K562 (cell line): Measurements from ENCODE around the gene CSTF1. TPM values are rescaled to one million over a fixed set of nuclear protein-coding genes. Genes with fewer than 3 reads are reported as not detected.
A peak's percentile ranks its signal among the peaks of the same experiment; 100 is the strongest.

Source experiments
- CCAR2 ChIP-seq: fragments of 200-400 bp; formaldehyde crosslinking; IDR thresholded peaks from 2 replicates; pipeline ENCODE4 v1.6.1; 2017; ENCODE audit warnings: mild to moderate bottlenecking, low read depth, low read length
- CEBPB ChIP-seq: fragments of 450-650 bp; IDR thresholded peaks from 2 replicates; pipeline ENCODE4 v1.6.1; 2016; ENCODE audit warnings: missing genetic modification characterization, missing compliant biosample characterization
- CHD4 ChIP-seq: fragments of 200-600 bp; sonication (generic); IDR thresholded peaks from 3 replicates; pipeline ENCODE4 v1.6.1; 2012; ENCODE audit warnings: low read depth, mild to moderate bottlenecking, mixed read lengths, low read length, inconsistent platforms; ENCODE audit not compliant: insufficient read depth, insufficient replicate concordance, poor library complexity, severe bottlenecking
- CUX1 ChIP-seq: fragments of 200-800 bp; sonication (Bioruptor generic); IDR thresholded peaks from 2 replicates; pipeline ENCODE4 v1.6.1; 2016; ENCODE audit warnings: missing genetic modification characterization, missing compliant biosample characterization
- E2F3 ChIP-seq: fragments of 250-450 bp; sonication (Bioruptor Pico); IDR thresholded peaks from 2 replicates; pipeline ENCODE4 v1.4.0; 2020; ENCODE audit warnings: mild to moderate bottlenecking
- GTF2B ChIP-seq: IDR thresholded peaks from 2 replicates; pipeline ENCODE4 v1.6.1; 2011; ENCODE audit not compliant: insufficient read length; ENCODE audit errors: extremely low read depth
- HNRNPL ChIP-seq: fragments of 200-400 bp; formaldehyde crosslinking; IDR thresholded peaks from 2 replicates; pipeline ENCODE4 v1.6.1; 2017; ENCODE audit warnings: low read depth, mild to moderate bottlenecking, low read length
- ID3 ChIP-seq, 2 experiments: fragments of 250-450 bp in 1 of 2; fragments of 450-650 bp in 1 of 2; sonication (Bioruptor Pico) in 1 of 2; IDR thresholded peaks; 2 replicates each; pipeline versions ENCODE4 v1.6.1 to v1.8.0; 2016 to 2021; ENCODE audit warnings: mild to moderate bottlenecking in 2 of 2, moderate library complexity in 2 of 2, missing compliant biosample characterization in 1 of 2, missing genetic modification characterization in 1 of 2
- NCOA6 ChIP-seq: fragments of 450-650 bp; IDR thresholded peaks from 2 replicates; pipeline ENCODE4 v1.6.1; 2017; ENCODE audit warnings: mild to moderate bottlenecking
- PTBP1 ChIP-seq: fragments of 200-400 bp; formaldehyde crosslinking; IDR thresholded peaks from 2 replicates; pipeline ENCODE4 v1.6.1; 2017; ENCODE audit warnings: low read depth, low read length
- SIN3A ChIP-seq, 2 experiments: fragments of 150-350 bp in 1 of 2; IDR thresholded peaks; 2 replicates each; pipeline ENCODE4 v1.6.1; 2011 to 2016; ENCODE audit warnings: borderline replicate concordance in 2 of 2, low read depth in 2 of 2, low read length in 2 of 2, mild to moderate bottlenecking in 2 of 2, moderate library complexity in 2 of 2; ENCODE audit not compliant: control insufficient read depth in 1 of 2
- TSHZ1 ChIP-seq: fragments of 250-450 bp; sonication (Bioruptor Pico); IDR thresholded peaks from 2 replicates; pipeline ENCODE4 v1.4.0; 2020; ENCODE audit warnings: mild to moderate bottlenecking, moderate library complexity
- ZFP1 ChIP-seq: fragments of 450-650 bp; formaldehyde crosslinking; IDR thresholded peaks from 2 replicates; pipeline ENCODE4 v1.4.0; 2020; ENCODE audit warnings: mild to moderate bottlenecking, mixed read lengths
- ZKSCAN1 ChIP-seq: fragments of 150-350 bp; IDR thresholded peaks from 2 replicates; pipeline ENCODE4 v1.6.1; 2016; ENCODE audit warnings: low read depth, low read length
- ZNF212 ChIP-seq: fragments of 450-650 bp; formaldehyde crosslinking; IDR thresholded peaks from 2 replicates; pipeline ENCODE4 v1.4.0; 2020; ENCODE audit warnings: mild to moderate bottlenecking
- ZNF316 ChIP-seq: fragments of 450-650 bp; IDR thresholded peaks from 2 replicates; pipeline ENCODE4 v1.6.1; 2016
- polyA plus RNA-seq, 8 experiments: library from polyadenylated mRNA; depleted of rRNA in 4 of 8; stranded (reverse) in 5 of 8; unstranded in 3 of 8; fragments of >200 nt; fragmentation: Nextera tagmentation in 2 of 8; fragmentation: Illumina TruSeq in 1 of 8; extraction: Ambion mirVana in 2 of 8; extraction: Trizol in 1 of 8; gene quantifications; 2 replicates each; pipeline versions ENCODE4 v1.2.1 to v1.2.3, GENCODE V29; 2011 to 2014; ENCODE audit warnings: inconsistent platforms in 1 of 8, missing spikeins in 1 of 8
- total RNA-seq, 7 experiments: library from RNA; depleted of rRNA in 6 of 7; stranded (reverse); fragments of >200 nt in 6 of 7; fragmentation: Illumina TruSeq in 2 of 7; extraction: Trizol in 2 of 7; gene quantifications; 2 replicates each; pipeline versions ENCODE4 v1.2.1 to v1.2.3, GENCODE V29; 2011 to 2021; ENCODE audit warnings: low replicate concordance in 1 of 7

The CSTF1 gene
- total and polyA plus RNA-seq, 9 of the 15 experiments (the other 6 are each of a cell fraction or from before 2014, with no cell fraction given): 30.8 to 110 (median 53.4) TPM

- no peak for TF ChIP-seq CUX1
- peak; percentile 64; the same call in 1 of the 2 replicates for TF ChIP-seq ZNF316
- no peak for TF ChIP-seq PTBP1
- TF ChIP-seq ZFP1 (CRISPR knock-in tag): no peak
- no peak for TF ChIP-seq NCOA6
- TF ChIP-seq ZNF212 (CRISPR knock-in tag): no peak
- TF ChIP-seq CHD4: no peak
- no peak for TF ChIP-seq HNRNPL
- TF ChIP-seq GTF2B: no peak
- peak in 1 of 2 experiments; percentile 24; a peak in 1 of 4 replicates for TF ChIP-seq SIN3A (IDR thresholded peaks at IDR 0.05; ENCODE audit: borderline replicate concordance in 2 of 2, control insufficient read depth in 1 of 2, low read depth in 2 of 2, low read length in 2 of 2)
- TF ChIP-seq ID3 (CRISPR knock-in tag; IDR thresholded peaks at IDR 0.05): no peak
- no peak for TF ChIP-seq ID3 (tag; IDR thresholded peaks at IDR 0.05)
- TF ChIP-seq ZKSCAN1: no peak
- no peak for TF ChIP-seq TSHZ1 (CRISPR knock-in tag)
- TF ChIP-seq CEBPB: peak; percentile 30; the same call in 1 of the 2 replicates
- no peak for TF ChIP-seq E2F3
- TF ChIP-seq CCAR2: no peak
These were observed 22.7 kb downstream of the CSTF1 start (continued) for GRCh38 chr20:56414842-56415765.
